ENCODE measurements around the gene SMAD4. TPM values are rescaled to one million over a fixed set of nuclear protein-coding genes. Genes with fewer than 3 reads are reported as not detected.

The SMAD4 gene
- total and polyA plus RNA-seq, 2 of the 13 experiments (the other 11 are each of a cell fraction or from before 2014, with no cell fraction given), result 70.2 to 72.0 TPM

- TF ChIP-seq PBX2 (CRISPR knock-in tag; IDR thresholded peaks at IDR 0.05) (no peak), PAXIP1 (CRISPR knock-in tag; conservative IDR thresholded peaks at IDR 0.05) (0 out of 2 replicates have a peak, but pooled peaks have one; percentile 28), HNF1A (IDR thresholded peaks at IDR 0.05; ENCODE audit: low read depth) (0 out of 2 replicates have a peak, but pooled peaks have one; percentile 23), HNF1A (CRISPR knock-in tag; IDR thresholded peaks at IDR 0.05; ENCODE audit: borderline replicate concordance) (no peak), NR2F1 (CRISPR knock-in tag; IDR thresholded peaks at IDR 0.05) (peak in 1 of 2 experiments; percentile 53; a peak in 1 of 4 replicates), ATF2 (CRISPR knock-in tag; IDR thresholded peaks at IDR 0.05) (no peak), SALL1 (CRISPR knock-in tag; IDR thresholded peaks at IDR 0.05) (peak; percentile 74), USF2 (IDR thresholded peaks at IDR 0.05; ENCODE audit: low read depth, low read length) (peak; percentile 49), USF2 (CRISPR knock-in tag; IDR thresholded peaks at IDR 0.05; ENCODE audit: borderline replicate concordance) (peak; percentile 32; the same call in 1 of the 2 replicates)
Observed at GRCh38 chr18:51133580-51134160, 103.7 kb downstream of the SMAD4 start (continued).
